Activated naive CD4-positive, alpha-beta T cell treated with anti-CD3 and anti-CD28 coated beads, Interleukin-2, amount 50 U/mL, for 72 hours (primary cell): ENCODE data around the gene TMEM42. TPM values are rescaled to one million over a fixed set of nuclear protein-coding genes. Genes with fewer than 3 reads are reported as not detected.

Experiments
- ATAC-seq, 2 donors: fragments of 150-1000 bp; cut with Tn5 transposase; 2 replicates each; pipeline ENCODE4 v1.10.0; 2021; ENCODE audit warnings: mild to moderate bottlenecking in 2 of 2, moderate library complexity in 2 of 2
- DNase-seq, 2 donors: peaks; one replicate each; pipeline ENCODE4 v3.0.0; 2021 to 2022; ENCODE audit warnings: low spot score in 2 of 2
- H3K27ac Mint-ChIP-seq, 2 donors: one replicate each; pipeline ENCODE4 v1.8.0; 2022; ENCODE audit warnings: mild to moderate bottlenecking in 2 of 2, mixed read lengths in 2 of 2
- H3K36me3 Mint-ChIP-seq, 2 donors: one replicate each; pipeline ENCODE4 v1.8.0; 2022; ENCODE audit warnings: mixed read lengths in 2 of 2
- H3K9me3 Mint-ChIP-seq, 2 donors: one replicate each; pipeline ENCODE4 v1.8.0; 2022; ENCODE audit warnings: mixed read lengths in 2 of 2
- total RNA-seq, 2 donors: library from RNA; stranded (reverse); gene quantifications; one replicate each; pipeline ENCODE4 v1.2.3, GENCODE V29; 2022

The TMEM42 gene
- total RNA-seq, 2 donors from 2014 or later = 6.2 to 9.4 TPM

GRCh38 chr3:44862226-44862637, 520 bp downstream of the TMEM42 start:
- Mint-ChIP-seq H3K36me3 (peaks cover 5 to 24% of the 10 kb centered on the region in 2 donors), H3K9me3 (no peaks in the 10 kb centered on the region), H3K27ac (peak overlapping the region; percentile 89 to 90)
- ATAC-seq (peak; percentile 23 to 36), DNase-seq (peak in 1 of 2 donors; percentile 13)

GRCh38 chr3:44865272-44866035, 3.7 kb downstream of the TMEM42 start:
- H3K27ac Mint-ChIP-seq = peak overlapping the region in 1 of 2 donors; percentile 41
- peaks cover 7 to 27% of the 10 kb centered on the region in 2 donors for H3K36me3 Mint-ChIP-seq
- no peak for ATAC-seq
- no peak for DNase-seq
- H3K9me3 Mint-ChIP-seq = peaks cover 0 to 6% of the 10 kb centered on the region in 2 donors

- peaks cover 0 to 6% of the 10 kb centered on the region in 2 donors for H3K9me3 Mint-ChIP-seq
- H3K36me3 Mint-ChIP-seq = peaks cover 7 to 26% of the 10 kb centered on the region in 2 donors
- ATAC-seq (no peak), DNase-seq (no peak)
- H3K27ac Mint-ChIP-seq = peak overlapping the region; percentile 21 to 73
These were observed 5.9 kb downstream of the TMEM42 start for GRCh38 chr3:44867421-44868111.

- DNase-seq (no peak), ATAC-seq (no peak)
- Mint-ChIP-seq H3K9me3 (peaks cover 0 to 6% of the 10 kb centered on the region in 2 donors), H3K36me3 (peaks cover 7 to 15% of the 10 kb centered on the region in 2 donors), H3K27ac (no peak overlapping the region)
These were observed 8.8 kb downstream of the TMEM42 start for GRCh38 chr3:44870375-44871061.

DNA sequence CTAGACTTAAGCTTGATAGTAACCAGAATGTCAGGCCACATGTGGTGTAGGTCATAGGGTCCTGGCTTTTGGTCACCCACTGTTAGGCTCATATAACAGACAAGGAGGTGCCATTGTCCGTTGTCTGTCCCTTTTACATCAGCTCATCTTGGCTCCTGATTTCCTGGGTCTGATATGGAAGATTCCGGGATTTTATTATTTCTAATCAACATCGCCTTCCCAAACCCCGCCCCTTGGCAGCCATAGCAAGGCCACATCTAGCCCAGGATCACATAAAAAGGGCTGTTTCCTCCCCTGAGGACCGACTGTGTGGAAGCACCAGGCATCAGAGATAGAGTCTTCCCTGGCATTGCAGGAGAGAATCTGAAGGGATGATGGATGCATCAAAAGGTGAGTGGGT, 12.6 kb downstream of the TMEM42 start, which contains the start of gene TGM4:
TSS of gene TGM4 (plus strand) at position 301 of the 400 bp plus-strand sequence. CDS start at position 372, 71 bp downstream.
- H3K9me3 Mint-ChIP-seq = no peaks in the 10 kb centered on the region
- peak in 1 of 2 donors; percentile 25 for DNase-seq
- ATAC-seq = no peak
- H3K36me3 Mint-ChIP-seq = no peaks in the 10 kb centered on the region
- no peak within 1 kb of the TSS for H3K27ac Mint-ChIP-seq

GRCh38 chr3:44875596-44875995, 13.9 kb downstream of the TMEM42 start:
- H3K27ac Mint-ChIP-seq = no peak overlapping the region
- no peaks in the 10 kb centered on the region for H3K36me3 Mint-ChIP-seq
- DNase-seq (no peak), ATAC-seq (no peak)
- H3K9me3 Mint-ChIP-seq = no peaks in the 10 kb centered on the region

DNA sequence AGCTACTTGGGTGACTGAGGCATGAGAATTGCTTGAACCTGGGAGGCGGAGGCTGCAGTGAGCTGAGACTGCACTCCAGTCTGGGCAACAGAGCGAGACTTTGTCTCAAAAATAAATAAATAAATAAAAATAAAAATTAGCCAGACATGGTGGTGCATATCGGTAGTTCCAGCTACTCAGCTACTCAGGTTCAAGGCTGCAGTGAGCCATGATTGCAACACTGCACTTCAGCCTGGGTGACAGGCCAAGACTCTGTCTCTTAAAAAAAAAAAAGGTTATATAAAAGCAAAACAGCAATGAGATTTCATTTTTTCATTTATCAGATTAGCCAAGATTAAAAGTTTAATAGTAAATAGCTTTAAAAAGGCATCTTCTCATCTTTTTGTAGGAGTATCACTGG, 15.6 kb downstream of the TMEM42 start:
- Mint-ChIP-seq H3K36me3 (no peaks in the 10 kb centered on the region), H3K27ac (no peak overlapping the region), H3K9me3 (no peaks in the 10 kb centered on the region)
- no peak for ATAC-seq
- no peak for DNase-seq

DNA sequence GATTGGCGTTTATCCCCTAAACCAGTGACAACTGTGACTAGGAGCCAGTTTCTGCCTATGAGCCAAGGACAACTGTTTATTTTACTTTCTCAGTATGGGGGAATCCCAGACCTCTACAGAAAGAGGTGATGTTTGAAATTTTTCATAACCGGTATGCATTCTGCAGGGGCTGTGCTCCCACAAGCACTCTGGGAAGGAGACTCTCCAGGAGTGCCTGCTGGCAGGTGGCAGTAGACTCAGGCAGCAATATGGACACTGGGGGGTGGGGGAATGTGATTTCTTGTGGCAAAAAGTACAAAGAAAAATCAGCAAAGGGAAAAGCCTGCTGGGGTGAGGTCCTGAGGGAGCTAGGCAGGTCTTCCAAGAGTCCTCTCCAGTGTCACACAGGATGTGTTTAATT, 18.6 kb downstream of the TMEM42 start:
- DNase-seq = no peak
- Mint-ChIP-seq H3K36me3 (no peaks in the 10 kb centered on the region), H3K9me3 (no peaks in the 10 kb centered on the region), H3K27ac (peak overlapping the region in 1 of 2 donors; percentile 81)
- no peak for ATAC-seq

- Mint-ChIP-seq H3K36me3 (no peaks in the 10 kb centered on the region), H3K27ac (no peak overlapping the region), H3K9me3 (no peaks in the 10 kb centered on the region)
- DNase-seq (no peak), ATAC-seq (no peak)
These were observed 21.7 kb downstream of the TMEM42 start for GRCh38 chr3:44883213-44883955.

DNA sequence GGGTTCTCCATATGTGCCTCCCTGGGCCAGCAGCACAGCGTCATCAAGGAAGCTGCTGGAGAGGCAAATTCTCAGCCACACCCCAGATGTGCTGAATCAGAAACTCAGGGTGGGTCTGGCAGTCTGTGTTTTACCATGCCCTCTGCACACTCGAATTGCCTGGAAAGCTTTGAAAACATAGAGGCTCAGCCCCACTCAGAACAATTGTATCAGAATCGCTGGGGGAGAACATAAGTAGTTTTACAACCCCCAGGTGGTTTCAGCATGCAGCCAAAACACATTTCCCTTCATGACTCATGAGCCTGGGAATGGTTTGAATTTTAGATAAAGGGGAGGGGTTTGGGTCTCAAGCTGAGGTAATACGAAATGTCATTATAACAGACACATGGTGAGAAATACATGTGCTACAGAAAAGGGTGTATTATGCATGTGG, 22.3 kb downstream of the TMEM42 start:
- Mint-ChIP-seq H3K36me3 (no peaks in the 10 kb centered on the region), H3K9me3 (no peaks in the 10 kb centered on the region), H3K27ac (no peak overlapping the region)
- no peak for ATAC-seq
- DNase-seq = no peak

DNA sequence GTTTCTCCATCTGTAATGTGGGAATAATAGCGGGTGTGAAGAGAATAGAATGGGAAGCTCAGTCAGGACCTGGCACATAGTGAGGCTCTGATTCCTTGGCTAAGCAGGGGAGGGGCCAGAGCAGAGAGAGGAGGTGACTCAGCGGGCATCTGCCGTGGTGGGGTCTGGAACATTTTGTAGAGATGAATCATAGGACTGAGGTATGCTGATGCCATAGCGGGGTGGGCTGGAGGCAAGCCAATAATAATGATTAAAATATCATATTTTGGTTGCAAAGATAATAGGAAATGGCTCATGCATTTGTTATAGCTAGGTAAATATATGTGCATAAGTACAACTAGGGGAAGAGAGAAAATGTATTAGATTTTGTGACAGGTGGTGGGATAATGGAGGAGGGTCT, 23.9 kb downstream of the TMEM42 start:
- no peak for ATAC-seq
- Mint-ChIP-seq H3K9me3 (no peaks in the 10 kb centered on the region), H3K27ac (no peak overlapping the region), H3K36me3 (no peaks in the 10 kb centered on the region)
- DNase-seq = no peak

DNA sequence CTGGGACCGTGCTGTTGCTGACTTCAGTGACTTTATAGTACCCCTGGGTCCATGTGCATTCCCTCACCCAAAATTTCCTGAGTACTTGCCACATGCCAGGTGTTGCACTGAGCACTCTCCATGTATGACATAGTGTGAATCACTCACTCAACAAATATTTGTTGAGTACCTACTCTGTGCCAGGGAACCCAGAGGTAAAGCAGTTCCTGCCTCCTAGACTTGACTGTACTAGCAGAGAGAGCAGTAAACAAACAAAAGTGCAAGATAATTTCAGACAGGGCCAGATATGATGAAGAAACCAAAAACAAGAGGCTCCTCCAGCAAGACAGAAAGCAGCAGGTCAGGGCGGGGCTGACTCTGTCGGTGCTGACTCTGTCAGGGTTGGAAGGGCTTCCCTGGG, 24.8 kb downstream of the TMEM42 start:
- no peak for DNase-seq
- H3K9me3 Mint-ChIP-seq = no peaks in the 10 kb centered on the region
- no peak for ATAC-seq
- H3K27ac Mint-ChIP-seq = no peak overlapping the region
- no peaks in the 10 kb centered on the region for H3K36me3 Mint-ChIP-seq

- DNase-seq = no peak
- no peak overlapping the region for H3K27ac Mint-ChIP-seq
- ATAC-seq = no peak
- H3K36me3 Mint-ChIP-seq = no peaks in the 10 kb centered on the region
- H3K9me3 Mint-ChIP-seq = no peaks in the 10 kb centered on the region
These were observed 25.4 kb downstream of the TMEM42 start for GRCh38 chr3:44887101-44887500.

DNA sequence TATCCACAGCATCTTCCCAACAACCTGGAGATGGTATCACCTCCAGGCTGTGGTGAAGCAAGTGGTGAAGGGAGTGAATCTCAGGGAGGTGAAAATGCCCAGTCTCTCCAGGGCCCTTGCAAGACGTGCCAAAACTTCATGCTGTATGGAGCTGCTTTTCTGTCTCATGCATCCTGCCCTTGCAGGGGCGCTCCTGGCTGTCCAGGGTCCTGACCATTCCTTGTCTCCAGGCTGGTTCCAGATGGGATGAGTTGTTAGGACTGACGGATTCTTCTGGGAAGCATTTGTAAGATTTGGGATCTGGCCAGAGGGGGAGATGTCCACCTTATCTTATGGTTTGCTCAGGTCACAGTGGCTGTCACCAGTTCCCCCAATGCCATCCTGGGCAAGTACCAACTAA, 28.5 kb downstream of the TMEM42 start:
- ATAC-seq = no peak
- no peaks in the 10 kb centered on the region for H3K9me3 Mint-ChIP-seq

GRCh38 chr3:44890852-44891251, 29.1 kb downstream of the TMEM42 start:
- Mint-ChIP-seq H3K36me3 (no peaks in the 10 kb centered on the region), H3K27ac (no peak overlapping the region), H3K9me3 (no peaks in the 10 kb centered on the region)
- DNase-seq (peak in 1 of 2 donors; percentile 9), ATAC-seq (no peak)

More for the DNA sequence above, 28.5 kb downstream of the TMEM42 start:
- no peak overlapping the region for H3K27ac Mint-ChIP-seq
- DNase-seq = peak in 1 of 2 donors; percentile 14
- H3K36me3 Mint-ChIP-seq = no peaks in the 10 kb centered on the region

DNA sequence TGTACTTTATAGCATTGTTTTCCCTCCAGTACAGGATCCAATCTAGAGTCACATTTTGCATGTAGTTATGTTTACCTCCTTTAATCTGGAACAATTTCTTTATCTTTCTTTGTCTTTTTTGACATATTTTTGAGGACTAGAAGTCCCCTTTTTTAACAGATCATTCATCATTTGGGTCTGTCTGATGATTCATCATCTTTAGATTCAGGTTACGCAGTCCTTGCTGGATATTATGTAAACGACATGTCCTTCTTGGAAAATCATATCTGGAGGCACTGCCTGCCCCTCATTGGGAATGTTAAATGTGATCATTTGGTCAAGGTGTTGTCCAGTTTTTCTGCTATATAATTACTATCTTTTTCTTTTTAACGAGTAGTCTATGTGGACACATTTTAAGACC, 31.0 kb downstream of the TMEM42 start:
- no peaks in the 10 kb centered on the region for H3K36me3 Mint-ChIP-seq
- ATAC-seq (no peak), DNase-seq (no peak)
- no peaks in the 10 kb centered on the region for H3K9me3 Mint-ChIP-seq
- no peak overlapping the region for H3K27ac Mint-ChIP-seq
